Neutrophil (primary cell): ENCODE data around the gene CAMK2G.
A peak's percentile ranks its signal among the peaks of the same experiment; 100 is the strongest.

Source experiments
- H3K27ac ChIP-seq: fragments of 200-600 bp; sonication (generic); 2 replicates; pipeline ENCODE4 v1.5.1; 2016; ENCODE audit warnings: mild to moderate bottlenecking, moderate library complexity
- H3K27me3 ChIP-seq: fragments of 200-600 bp; sonication (generic); 2 replicates; pipeline ENCODE4 v1.6.0; 2016; ENCODE audit warnings: mild to moderate bottlenecking
- H3K36me3 ChIP-seq: fragments of 200-600 bp; sonication (generic); 2 replicates; pipeline ENCODE4 v1.5.1; 2017
- H3K4me1 ChIP-seq, 2 experiments: fragments of 200-600 bp in 1 of 2; sonication (generic) in 1 of 2; 1 replicate in 1 of 2; 2 replicates in 1 of 2; pipeline versions ENCODE4 v1.5.1 to v1.6.1; 2013 to 2016; ENCODE audit warnings: low read depth in 1 of 2, low read length in 1 of 2, mild to moderate bottlenecking in 1 of 2, moderate library complexity in 1 of 2; ENCODE audit not compliant: control insufficient read depth in 1 of 2, insufficient read depth in 1 of 2
- H3K4me3 ChIP-seq, 2 experiments: fragments of 200-600 bp in 1 of 2; sonication (generic) in 1 of 2; 1 replicate in 1 of 2; 2 replicates in 1 of 2; pipeline ENCODE4 v1.5.1; 2013 to 2016; ENCODE audit warnings: low read depth in 1 of 2, low read length in 1 of 2, mild to moderate bottlenecking in 1 of 2, moderate library complexity in 1 of 2
- H3K9me3 ChIP-seq: fragments of 200-600 bp; sonication (generic); 2 replicates; pipeline ENCODE4 v1.5.1; 2016
- CTCF ChIP-seq: fragments of 200-600 bp; sonication (generic); IDR thresholded peaks from 2 replicates; pipeline ENCODE4 v1.5.1; 2016; ENCODE audit warnings: antibody characterized with exemption

The CAMK2G gene

GRCh38 chr10:73876566-73876965, 2.2 kb upstream of the CAMK2G start:
- TF ChIP-seq CTCF, result no peak
- Histone ChIP-seq H3K4me1 (peaks cover 40 to 45% of the 10 kb centered on the region in 2 experiments), H3K27ac (no peak overlapping the region), H3K36me3 (peaks cover 9% of the 10 kb centered on the region), H3K9me3 (no peaks in the 10 kb centered on the region), H3K4me3 (no peak overlapping the region), H3K27me3 (no peaks in the 10 kb centered on the region)

GRCh38 chr10:73876157-73876556, 1.8 kb upstream of the CAMK2G start:
- Histone ChIP-seq H3K4me3 (no peak overlapping the region), H3K4me1 (peaks cover 44 to 49% of the 10 kb centered on the region in 2 experiments), H3K27ac (no peak overlapping the region), H3K9me3 (no peaks in the 10 kb centered on the region), H3K36me3 (peaks cover 14% of the 10 kb centered on the region), H3K27me3 (no peaks in the 10 kb centered on the region)
- TF ChIP-seq CTCF, result no peak

DNA sequence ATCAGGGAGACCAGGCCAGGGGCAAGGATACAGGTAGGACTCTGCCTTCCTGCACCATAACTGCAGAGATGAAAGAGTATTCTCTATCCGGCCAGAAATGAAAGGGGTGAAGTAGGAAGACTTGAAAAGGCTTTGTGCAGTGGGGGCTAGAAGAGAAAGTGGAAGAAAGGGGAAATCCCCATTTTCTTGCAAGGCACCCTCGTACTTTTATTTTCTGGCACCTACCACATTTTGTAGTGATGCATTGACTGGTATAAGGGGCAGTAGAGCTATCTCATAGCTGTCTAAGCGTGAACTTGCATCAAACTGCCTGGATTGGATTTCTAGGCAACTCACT, 752 bp upstream of the CAMK2G start:
- Histone ChIP-seq H3K4me1 (peaks cover 53 to 57% of the 10 kb centered on the region in 2 experiments), H3K4me3 (peak overlapping the region; percentile 75 to 83), H3K36me3 (peaks cover 24% of the 10 kb centered on the region), H3K27me3 (no peaks in the 10 kb centered on the region), H3K9me3 (no peaks in the 10 kb centered on the region), H3K27ac (peak overlapping the region; percentile 99)
- no peak for TF ChIP-seq CTCF

DNA sequence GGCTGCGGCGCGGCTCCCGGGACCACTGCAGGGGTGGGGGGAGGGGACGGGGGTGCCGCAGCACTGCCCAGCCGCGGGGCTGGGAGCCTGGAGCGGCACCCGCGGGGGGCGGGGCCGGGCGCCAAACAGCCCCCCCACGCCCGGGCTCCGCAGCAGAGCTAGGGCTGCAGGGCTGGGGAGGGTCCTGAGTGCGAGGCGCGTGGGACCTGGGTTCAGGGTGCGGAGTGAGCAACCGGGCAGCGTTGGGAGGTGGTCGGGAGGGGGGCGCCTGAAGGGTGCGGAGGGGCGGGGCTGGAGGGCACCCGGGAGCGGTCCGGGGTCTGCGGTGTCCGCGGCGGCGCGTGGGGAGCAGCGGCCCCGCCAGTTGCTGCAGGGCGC, 528 bp downstream of the CAMK2G start:
- H3K27me3 ChIP-seq, result no peaks in the 10 kb centered on the region
- peaks cover 37% of the 10 kb centered on the region for H3K36me3 ChIP-seq
- peak overlapping the region; percentile 99 for H3K27ac ChIP-seq
- no peaks in the 10 kb centered on the region for H3K9me3 ChIP-seq
- TF ChIP-seq CTCF, result no peak
- H3K4me1 ChIP-seq, result peaks cover 53 to 58% of the 10 kb centered on the region in 2 experiments
- H3K4me3 ChIP-seq, result peak overlapping the region; percentile 75 to 83

DNA sequence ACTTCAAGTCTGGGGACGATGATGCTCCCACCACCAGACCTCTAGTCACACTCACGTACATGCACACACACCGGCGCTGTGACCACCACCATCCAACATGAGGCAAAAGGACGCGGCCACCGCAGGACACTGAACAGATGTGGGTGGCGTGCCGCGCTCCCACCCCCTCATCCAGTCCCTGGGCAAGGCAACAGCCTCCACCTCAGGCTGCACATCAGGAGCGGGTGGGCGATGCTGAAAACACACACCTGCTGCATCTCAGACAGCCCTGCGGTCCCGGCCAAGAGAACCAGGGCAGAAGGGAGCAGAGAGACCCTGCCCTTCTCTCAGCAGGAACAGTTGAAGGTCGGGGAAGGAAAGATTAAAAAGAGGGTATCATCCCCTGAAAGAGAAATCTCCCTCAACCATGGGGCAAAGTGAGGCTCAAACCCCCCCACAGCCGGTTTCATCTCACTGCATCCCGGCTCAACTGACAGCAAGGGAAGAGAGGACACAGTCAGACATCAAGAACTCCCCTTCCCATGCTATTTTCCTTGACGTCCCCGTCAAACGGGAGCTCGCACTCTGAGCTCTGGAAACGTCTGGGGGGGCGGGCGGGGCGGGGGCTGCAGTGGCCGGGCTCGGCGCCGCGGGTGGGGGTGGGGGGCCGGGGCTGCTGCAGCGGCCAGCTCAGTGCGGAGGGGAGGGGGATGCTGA, 1.1 kb downstream of the CAMK2G start:
- H3K4me1 ChIP-seq, result peaks cover 59 to 64% of the 10 kb centered on the region in 2 experiments
- H3K36me3 ChIP-seq, result peaks cover 42% of the 10 kb centered on the region
- no peaks in the 10 kb centered on the region for H3K27me3 ChIP-seq
- no peak for TF ChIP-seq CTCF
- no peaks in the 10 kb centered on the region for H3K9me3 ChIP-seq
- H3K4me3 ChIP-seq, result peak overlapping the region; percentile 75 to 83
- H3K27ac ChIP-seq, result peak overlapping the region; percentile 99
